ENCODE results near the gene LAMC3. TPM values are rescaled to one million over a fixed set of nuclear protein-coding genes. Genes with fewer than 3 reads are reported as not detected.
"Not testable (repeated sequence)": the region's sequence is repeated elsewhere in the genome, so short reads cannot be mapped to it uniquely, and the experiment has no call there.

Gene LAMC3
- total RNA-seq, 3 donors from 2014 or later = 0.58 to 0.73 (median 0.69) TPM

DNA sequence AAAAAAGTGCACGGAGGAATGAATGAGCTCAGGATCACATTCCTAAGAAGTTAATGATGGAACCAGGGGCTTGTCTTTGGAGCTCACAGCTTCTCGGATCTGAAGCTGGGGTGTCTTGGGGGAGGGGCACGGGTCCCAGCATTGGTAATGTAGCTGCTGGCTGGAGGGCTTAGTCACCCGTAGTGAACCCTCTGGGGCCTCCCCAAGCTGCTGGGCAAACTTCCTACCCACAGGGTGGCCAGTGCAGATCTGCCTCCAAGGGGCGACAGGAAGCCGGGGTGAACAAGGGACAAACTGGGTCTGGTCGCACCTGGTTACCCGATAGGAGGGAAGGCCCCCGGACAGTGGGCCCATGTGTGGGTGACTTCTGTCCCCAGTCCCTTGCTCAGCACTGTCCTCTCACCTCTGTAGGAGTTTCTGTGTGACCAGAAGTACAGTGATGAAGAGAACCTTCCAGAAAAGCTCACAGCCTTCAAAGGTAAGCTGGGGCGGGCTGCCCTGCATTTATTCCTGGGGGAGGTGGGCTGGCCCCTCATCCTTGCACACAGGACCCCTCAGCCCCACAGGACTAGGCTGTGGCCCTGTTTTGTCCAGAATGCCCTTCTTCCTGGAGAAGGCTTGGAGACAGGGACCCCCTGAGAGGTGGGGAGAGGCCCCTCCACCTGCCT is 102.3 kb downstream of the LAMC3 start:
- Histone ChIP-seq H3K36me3 (ENCODE audit: low read depth) (no peaks in the 10 kb centered on the region), H3K4me3 (no peak overlapping the region), H3K9me3 (no peaks in the 10 kb centered on the region), H3K4me1 (ENCODE audit: low read depth) (no peaks in the 10 kb centered on the region)
- TF ChIP-seq, protein P1, sequence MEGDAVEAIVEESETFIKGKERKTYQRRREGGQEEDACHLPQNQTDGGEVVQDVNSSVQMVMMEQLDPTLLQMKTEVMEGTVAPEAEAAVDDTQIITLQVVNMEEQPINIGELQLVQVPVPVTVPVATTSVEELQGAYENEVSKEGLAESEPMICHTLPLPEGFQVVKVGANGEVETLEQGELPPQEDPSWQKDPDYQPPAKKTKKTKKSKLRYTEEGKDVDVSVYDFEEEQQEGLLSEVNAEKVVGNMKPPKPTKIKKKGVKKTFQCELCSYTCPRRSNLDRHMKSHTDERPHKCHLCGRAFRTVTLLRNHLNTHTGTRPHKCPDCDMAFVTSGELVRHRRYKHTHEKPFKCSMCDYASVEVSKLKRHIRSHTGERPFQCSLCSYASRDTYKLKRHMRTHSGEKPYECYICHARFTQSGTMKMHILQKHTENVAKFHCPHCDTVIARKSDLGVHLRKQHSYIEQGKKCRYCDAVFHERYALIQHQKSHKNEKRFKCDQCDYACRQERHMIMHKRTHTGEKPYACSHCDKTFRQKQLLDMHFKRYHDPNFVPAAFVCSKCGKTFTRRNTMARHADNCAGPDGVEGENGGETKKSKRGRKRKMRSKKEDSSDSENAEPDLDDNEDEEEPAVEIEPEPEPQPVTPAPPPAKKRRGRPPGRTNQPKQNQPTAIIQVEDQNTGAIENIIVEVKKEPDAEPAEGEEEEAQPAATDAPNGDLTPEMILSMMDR (IDR thresholded peaks at IDR 0.05) = no peak
- ATAC-seq (no peak), DNase-seq (no peak)
- intact Hi-C loops (cut with DNase I, micrococcal nuclease) = no loop called here

DNA sequence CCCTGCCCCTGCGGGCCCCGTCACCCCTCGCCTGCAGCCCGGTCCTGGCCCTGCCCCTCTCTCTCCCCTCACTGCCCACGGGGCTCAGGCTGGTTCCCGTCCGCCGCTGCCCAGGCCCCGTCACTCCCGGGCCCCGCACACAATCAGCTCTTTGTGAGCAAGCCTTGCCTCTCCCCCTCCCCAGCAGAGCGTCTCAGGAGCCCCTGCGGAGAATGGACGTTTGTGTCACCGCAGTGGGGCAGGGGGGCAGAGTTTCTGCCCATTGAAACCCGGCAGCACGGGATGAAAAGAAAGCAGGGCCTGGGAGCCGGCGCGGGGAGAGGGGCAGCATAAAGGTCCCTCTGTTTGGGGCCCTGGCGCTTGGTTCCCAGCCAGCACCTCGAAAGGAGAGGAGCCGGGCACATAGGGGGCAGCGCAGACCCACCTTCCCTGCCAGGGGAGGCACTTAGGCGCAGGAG is 102.9 kb downstream of the LAMC3 start:
- no peak for ATAC-seq
- intact Hi-C loops (cut with DNase I, micrococcal nuclease) = no loop called here
- Histone ChIP-seq H3K36me3 (ENCODE audit: low read depth) (no peaks in the 10 kb centered on the region), H3K4me3 (no peak overlapping the region), H3K9me3 (no peaks in the 10 kb centered on the region), H3K4me1 (ENCODE audit: low read depth) (no peaks in the 10 kb centered on the region)
- TF ChIP-seq, protein P1 (IDR thresholded peaks at IDR 0.05) = no peak
- no peak for DNase-seq

DNA sequence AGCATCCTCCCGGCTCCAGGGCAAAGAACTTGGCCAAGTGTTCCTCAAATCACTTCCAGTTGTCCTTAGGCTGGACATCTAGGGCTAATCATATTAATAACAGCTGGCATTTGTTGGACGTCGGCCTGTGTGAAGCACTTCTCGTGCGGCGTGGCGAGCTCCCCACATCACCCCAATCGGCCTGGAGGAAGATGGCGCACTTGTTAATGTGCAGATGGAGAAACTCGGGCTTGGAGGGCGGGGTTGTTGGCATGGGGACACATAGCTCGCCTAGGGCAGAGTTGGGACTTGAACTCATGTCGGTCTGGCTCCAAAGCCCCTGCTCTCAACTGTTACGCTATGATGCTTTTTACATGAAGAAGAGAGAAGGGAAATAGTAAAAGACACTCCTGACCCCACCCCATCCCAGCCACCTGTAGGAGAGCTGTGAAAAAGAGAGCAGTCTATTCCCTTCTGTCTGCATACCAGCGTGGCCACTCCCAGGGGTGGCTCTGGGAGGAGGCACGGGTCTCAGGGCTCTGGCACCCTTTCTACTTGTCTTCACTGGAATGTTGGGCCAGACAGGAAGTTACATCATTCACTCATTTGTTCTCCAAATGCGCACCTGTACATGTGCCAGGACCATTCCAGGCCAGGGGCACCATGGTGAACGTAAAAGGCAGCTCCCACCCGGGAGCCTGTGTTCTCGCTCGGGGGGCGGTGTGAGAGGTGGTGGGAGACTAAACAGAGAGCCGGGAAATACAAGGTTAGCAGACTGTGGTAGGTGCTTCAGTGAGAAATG is 103.6 kb downstream of the LAMC3 start:
- no peaks in the 10 kb centered on the region for H3K4me1 ChIP-seq (ENCODE audit: low read depth)
- DNase-seq (no peak), ATAC-seq (no peak)
- no peaks in the 10 kb centered on the region for H3K9me3 ChIP-seq
- intact Hi-C loops (cut with DNase I, micrococcal nuclease) = no loop called here
- TF ChIP-seq, protein P1 (IDR thresholded peaks at IDR 0.05) = no peak
- H3K4me3 ChIP-seq = no peak overlapping the region
- no peaks in the 10 kb centered on the region for H3K36me3 ChIP-seq (ENCODE audit: low read depth)

DNA sequence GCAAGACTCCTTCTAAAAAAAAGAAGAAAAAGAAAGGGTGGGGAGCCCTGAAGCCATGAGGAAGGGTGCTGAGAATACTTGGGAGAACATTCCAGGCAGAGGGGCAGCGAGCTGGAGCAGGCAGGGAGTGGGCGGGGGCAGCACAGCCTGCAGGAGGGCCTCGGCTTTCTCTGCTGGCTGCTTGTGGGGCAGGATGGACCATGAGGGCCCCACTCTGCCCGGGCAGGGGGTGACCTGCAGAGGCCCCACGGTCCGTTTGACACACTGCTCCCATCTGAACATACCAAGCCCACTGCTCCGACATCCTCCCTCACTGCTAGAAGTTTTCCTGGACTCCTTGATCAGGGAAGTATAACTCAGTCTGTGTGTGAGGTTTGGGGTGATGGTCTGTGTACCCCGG is 104.7 kb downstream of the LAMC3 start:
- H3K4me3 ChIP-seq = no peak overlapping the region
- H3K9me3 ChIP-seq = no peaks in the 10 kb centered on the region
- ATAC-seq (no peak), DNase-seq (no peak)
- TF ChIP-seq, protein P1 (IDR thresholded peaks at IDR 0.05) = no peak
- H3K36me3 ChIP-seq (ENCODE audit: low read depth) = no peaks in the 10 kb centered on the region
- H3K4me1 ChIP-seq (ENCODE audit: low read depth) = no peaks in the 10 kb centered on the region
- intact Hi-C loops (cut with DNase I, micrococcal nuclease) = no loop called here

DNA sequence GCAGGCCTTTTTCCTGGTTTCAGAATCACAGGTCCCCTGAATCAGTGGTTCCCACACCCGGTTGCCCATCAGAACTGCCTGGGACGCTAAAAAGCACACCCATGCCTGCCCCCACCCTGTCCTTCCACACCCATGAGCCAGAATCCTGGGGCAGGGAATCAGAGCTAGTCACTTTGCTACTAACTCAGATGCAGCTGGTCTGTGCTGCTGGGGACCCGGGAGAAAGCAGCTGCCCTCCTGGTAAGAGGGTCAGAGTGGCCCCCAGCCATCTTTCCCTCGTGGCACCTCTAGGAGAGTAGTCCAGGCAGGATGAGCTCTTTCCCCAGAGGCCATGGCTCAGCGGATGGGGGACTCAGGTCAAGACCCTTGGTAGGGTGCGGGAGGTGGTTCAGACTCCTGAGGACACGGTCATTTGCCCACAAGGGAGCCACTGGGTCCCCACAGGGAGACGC is 105.1 kb downstream of the LAMC3 start:
- ATAC-seq = no peak
- no peak overlapping the region for H3K4me3 ChIP-seq
- TF ChIP-seq, protein P1 (IDR thresholded peaks at IDR 0.05) = no peak
- no peak for DNase-seq
- H3K9me3 ChIP-seq = no peaks in the 10 kb centered on the region
- intact Hi-C loops (cut with DNase I, micrococcal nuclease) = no loop called here
- no peaks in the 10 kb centered on the region for H3K4me1 ChIP-seq (ENCODE audit: low read depth)
- H3K36me3 ChIP-seq (ENCODE audit: low read depth) = no peaks in the 10 kb centered on the region

DNA sequence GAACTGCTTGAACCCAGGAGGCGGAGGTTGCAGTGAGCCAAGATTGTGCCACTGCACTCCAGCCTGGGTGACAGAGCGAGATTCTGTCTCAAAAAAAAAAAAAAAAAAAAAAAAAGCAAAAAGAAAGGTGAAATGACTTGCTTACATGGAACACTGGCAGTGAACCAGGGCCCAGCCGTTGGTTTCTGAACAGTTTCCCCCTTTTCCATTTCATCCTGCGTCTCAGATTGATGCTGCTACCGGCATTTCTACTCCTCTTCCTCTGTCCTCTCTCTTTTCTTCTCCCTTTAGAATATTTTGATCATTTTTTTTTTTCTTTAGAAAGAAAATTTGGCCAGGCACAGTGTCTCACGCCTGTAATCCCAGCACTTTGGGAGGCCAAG is 106.4 kb downstream of the LAMC3 start:
- DNase-seq; H3K36me3 ChIP-seq (ENCODE audit: low read depth); intact Hi-C loops (cut with DNase I, micrococcal nuclease); H3K9me3 ChIP-seq; ATAC-seq; H3K4me3 ChIP-seq; H3K4me1 ChIP-seq (ENCODE audit: low read depth): not testable (repeated sequence)

Data from mucosa of descending colon (tissue), 3 donors.